ENCODE results near the gene PPFIBP1.

PPFIBP1 gene

DNA sequence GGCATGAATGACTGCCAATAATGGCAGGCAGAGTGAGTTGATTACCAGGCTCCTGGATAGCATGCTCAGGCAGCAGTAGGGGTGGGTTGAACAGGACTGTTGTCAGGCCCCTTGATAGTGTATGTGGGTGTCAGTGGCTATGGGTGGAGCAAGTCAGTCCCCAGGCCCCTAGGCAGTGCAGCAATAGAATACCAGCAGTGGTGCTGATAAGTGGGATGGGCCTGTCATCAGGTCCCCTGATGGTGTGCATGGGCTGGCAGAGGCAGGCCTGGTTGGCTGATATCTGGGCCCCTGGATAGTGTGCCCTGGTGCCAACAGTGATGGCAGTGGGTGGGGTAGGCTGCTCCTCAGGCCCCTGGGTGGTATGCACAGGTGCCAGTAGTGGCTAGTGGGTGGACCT is 45.1 kb upstream of the PPFIBP1 start:
- no peak for TF ChIP-seq SPI1 (IDR thresholded peaks at IDR 0.05; ENCODE audit: borderline replicate concordance, low read depth)
- TF ChIP-seq, protein P1, sequence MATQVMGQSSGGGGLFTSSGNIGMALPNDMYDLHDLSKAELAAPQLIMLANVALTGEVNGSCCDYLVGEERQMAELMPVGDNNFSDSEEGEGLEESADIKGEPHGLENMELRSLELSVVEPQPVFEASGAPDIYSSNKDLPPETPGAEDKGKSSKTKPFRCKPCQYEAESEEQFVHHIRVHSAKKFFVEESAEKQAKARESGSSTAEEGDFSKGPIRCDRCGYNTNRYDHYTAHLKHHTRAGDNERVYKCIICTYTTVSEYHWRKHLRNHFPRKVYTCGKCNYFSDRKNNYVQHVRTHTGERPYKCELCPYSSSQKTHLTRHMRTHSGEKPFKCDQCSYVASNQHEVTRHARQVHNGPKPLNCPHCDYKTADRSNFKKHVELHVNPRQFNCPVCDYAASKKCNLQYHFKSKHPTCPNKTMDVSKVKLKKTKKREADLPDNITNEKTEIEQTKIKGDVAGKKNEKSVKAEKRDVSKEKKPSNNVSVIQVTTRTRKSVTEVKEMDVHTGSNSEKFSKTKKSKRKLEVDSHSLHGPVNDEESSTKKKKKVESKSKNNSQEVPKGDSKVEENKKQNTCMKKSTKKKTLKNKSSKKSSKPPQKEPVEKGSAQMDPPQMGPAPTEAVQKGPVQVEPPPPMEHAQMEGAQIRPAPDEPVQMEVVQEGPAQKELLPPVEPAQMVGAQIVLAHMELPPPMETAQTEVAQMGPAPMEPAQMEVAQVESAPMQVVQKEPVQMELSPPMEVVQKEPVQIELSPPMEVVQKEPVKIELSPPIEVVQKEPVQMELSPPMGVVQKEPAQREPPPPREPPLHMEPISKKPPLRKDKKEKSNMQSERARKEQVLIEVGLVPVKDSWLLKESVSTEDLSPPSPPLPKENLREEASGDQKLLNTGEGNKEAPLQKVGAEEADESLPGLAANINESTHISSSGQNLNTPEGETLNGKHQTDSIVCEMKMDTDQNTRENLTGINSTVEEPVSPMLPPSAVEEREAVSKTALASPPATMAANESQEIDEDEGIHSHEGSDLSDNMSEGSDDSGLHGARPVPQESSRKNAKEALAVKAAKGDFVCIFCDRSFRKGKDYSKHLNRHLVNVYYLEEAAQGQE (IDR thresholded peaks at IDR 0.05; ENCODE audit: insufficient replicate concordance, low read depth): no peak
- no peak for TF ChIP-seq GABPA (IDR thresholded peaks at IDR 0.05; ENCODE audit: low read depth)
- Histone ChIP-seq H3K27me3 (ENCODE audit: insufficient read depth, poor library complexity, severe bottlenecking) (no peaks in the 10 kb centered on the region), H3K4me3 (replicated peaks; ENCODE audit: insufficient read depth, low read length) (no peak overlapping the region), H3K27ac (replicated peaks) (no peak overlapping the region)
- no peak for DNase-seq (ENCODE audit: low read depth in 1 of 2, low spot score in 1 of 2)

DNA sequence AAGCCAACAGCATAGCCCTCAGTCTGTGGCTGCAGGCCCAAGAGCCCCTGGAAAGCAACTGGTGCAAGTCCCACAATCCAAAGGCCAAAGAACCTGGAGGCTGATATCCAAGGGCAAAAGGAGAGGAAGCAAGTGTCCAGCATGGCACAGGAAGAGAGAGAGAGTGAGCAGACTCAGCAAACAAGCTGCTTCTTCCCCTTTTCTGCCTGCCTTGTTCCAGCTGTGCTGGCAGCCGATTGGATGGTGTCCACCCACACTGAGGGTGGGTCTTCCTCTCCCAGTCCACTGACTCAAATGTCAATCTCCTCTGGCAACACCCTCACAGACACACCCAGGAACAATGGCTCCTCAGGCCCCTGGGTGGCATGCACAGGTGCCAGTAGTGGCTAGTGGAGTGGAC is 44.0 kb upstream of the PPFIBP1 start:
- H3K4me3 ChIP-seq (replicated peaks; ENCODE audit: insufficient read depth, low read length): no peak overlapping the region
- TF ChIP-seq POLR2AphosphoS5 (IDR thresholded peaks at IDR 0.05; ENCODE audit: low read depth) (no peak), GABPA (IDR thresholded peaks at IDR 0.05; ENCODE audit: low read depth) (no peak), SPI1 (IDR thresholded peaks at IDR 0.05; ENCODE audit: borderline replicate concordance, low read depth) (peak; percentile 26; the same call in 1 of the 2 replicates)
- TF ChIP-seq, protein P2, sequence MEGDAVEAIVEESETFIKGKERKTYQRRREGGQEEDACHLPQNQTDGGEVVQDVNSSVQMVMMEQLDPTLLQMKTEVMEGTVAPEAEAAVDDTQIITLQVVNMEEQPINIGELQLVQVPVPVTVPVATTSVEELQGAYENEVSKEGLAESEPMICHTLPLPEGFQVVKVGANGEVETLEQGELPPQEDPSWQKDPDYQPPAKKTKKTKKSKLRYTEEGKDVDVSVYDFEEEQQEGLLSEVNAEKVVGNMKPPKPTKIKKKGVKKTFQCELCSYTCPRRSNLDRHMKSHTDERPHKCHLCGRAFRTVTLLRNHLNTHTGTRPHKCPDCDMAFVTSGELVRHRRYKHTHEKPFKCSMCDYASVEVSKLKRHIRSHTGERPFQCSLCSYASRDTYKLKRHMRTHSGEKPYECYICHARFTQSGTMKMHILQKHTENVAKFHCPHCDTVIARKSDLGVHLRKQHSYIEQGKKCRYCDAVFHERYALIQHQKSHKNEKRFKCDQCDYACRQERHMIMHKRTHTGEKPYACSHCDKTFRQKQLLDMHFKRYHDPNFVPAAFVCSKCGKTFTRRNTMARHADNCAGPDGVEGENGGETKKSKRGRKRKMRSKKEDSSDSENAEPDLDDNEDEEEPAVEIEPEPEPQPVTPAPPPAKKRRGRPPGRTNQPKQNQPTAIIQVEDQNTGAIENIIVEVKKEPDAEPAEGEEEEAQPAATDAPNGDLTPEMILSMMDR (IDR thresholded peaks at IDR 0.05; ENCODE audit: insufficient read depth, low read length): no peak
- TF ChIP-seq, protein P1 (IDR thresholded peaks at IDR 0.05; ENCODE audit: insufficient replicate concordance, low read depth): no peak
- H3K27ac ChIP-seq (replicated peaks): no peak overlapping the region
- no peaks in the 10 kb centered on the region for H3K27me3 ChIP-seq (ENCODE audit: insufficient read depth, poor library complexity, severe bottlenecking)
- peak in 1 of 2 experiments; percentile 39 for DNase-seq (ENCODE audit: low read depth in 1 of 2, low spot score in 1 of 2)

DNA sequence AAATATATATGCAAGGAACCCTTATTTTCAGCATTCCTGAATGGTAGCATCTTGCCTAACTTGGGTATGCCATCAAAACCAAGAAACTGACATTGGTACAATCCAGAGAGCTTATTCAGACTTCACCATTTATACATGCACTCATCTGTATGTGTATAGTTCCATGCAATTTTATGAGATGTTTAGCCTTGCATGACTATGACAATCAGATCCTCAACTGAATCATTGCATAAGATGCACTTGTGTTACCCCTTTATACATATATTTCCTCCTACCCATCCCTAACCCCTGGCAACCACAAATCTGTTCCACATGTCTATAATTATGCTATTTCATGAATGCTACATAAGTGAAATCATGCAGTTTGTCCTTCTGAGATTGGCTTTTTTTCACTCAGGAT is 37.0 kb upstream of the PPFIBP1 start:
- TF ChIP-seq, protein P2 (IDR thresholded peaks at IDR 0.05; ENCODE audit: insufficient read depth, low read length): no peak
- TF ChIP-seq, protein P1 (IDR thresholded peaks at IDR 0.05; ENCODE audit: insufficient replicate concordance, low read depth): no peak
- TF ChIP-seq SPI1 (IDR thresholded peaks at IDR 0.05; ENCODE audit: borderline replicate concordance, low read depth) (no peak), GABPA (IDR thresholded peaks at IDR 0.05; ENCODE audit: low read depth) (no peak), POLR2AphosphoS5 (IDR thresholded peaks at IDR 0.05; ENCODE audit: low read depth) (no peak)

More for the DNA sequence above, 37.0 kb upstream of the PPFIBP1 start:
- no peak overlapping the region for H3K4me3 ChIP-seq (replicated peaks; ENCODE audit: insufficient read depth, low read length)
- H3K27ac ChIP-seq (replicated peaks): no peak overlapping the region
- H3K27me3 ChIP-seq (ENCODE audit: insufficient read depth, poor library complexity, severe bottlenecking): no peaks in the 10 kb centered on the region
- no peak for DNase-seq (ENCODE audit: low read depth in 1 of 2, low spot score in 1 of 2)
